SK-N-SH treated with all-trans-retinoic acid at 6 μM for 48 hours (cell line): ENCODE results near the gene PES1.

Experiments used
- ATAC-seq: fragments of 200-7000 bp; cut with Tn5 transposase; 3 replicates; pipeline ENCODE4 v1.9.1; 2020; ENCODE audit warnings: mild to moderate bottlenecking, moderate library complexity
- ARNTL ChIP-seq: fragments of 450-650 bp; formaldehyde crosslinking; IDR thresholded peaks from 2 replicates; pipeline ENCODE4 v1.5.0; 2020; ENCODE audit warnings: low read depth, mild to moderate bottlenecking, moderate library complexity, borderline replicate concordance
- BACH2 ChIP-seq: fragments of 250-450 bp; sonication (Bioruptor Pico); IDR thresholded peaks from 2 replicates; pipeline ENCODE4 v1.9.0; 2021; ENCODE audit warnings: mild to moderate bottlenecking, borderline replicate concordance
- CREB5 ChIP-seq: fragments of 250-450 bp; sonication (Bioruptor Pico); IDR thresholded peaks from 2 replicates; pipeline ENCODE4 v1.5.1; 2020; ENCODE audit warnings: low read depth, mild to moderate bottlenecking, moderate library complexity
- CSDC2 ChIP-seq: fragments of 250-450 bp; sonication (Bioruptor Pico); IDR thresholded peaks from 2 replicates; pipeline ENCODE4 v1.5.0; 2020; ENCODE audit warnings: mild to moderate bottlenecking, moderate library complexity
- ESRRG ChIP-seq: fragments of 250-450 bp; sonication (Bioruptor Pico); IDR thresholded peaks from 2 replicates; pipeline ENCODE4 v1.6.1; 2021; ENCODE audit warnings: mild to moderate bottlenecking
- GLIS3 ChIP-seq: fragments of 250-450 bp; sonication (Bioruptor Pico); IDR thresholded peaks from 2 replicates; pipeline ENCODE4 v1.5.0; 2020; ENCODE audit warnings: mild to moderate bottlenecking, moderate library complexity
- ISL1 ChIP-seq: fragments of 250-450 bp; sonication (Bioruptor Pico); IDR thresholded peaks from 2 replicates; pipeline ENCODE4 v2.1.2; 2022; ENCODE audit warnings: mild to moderate bottlenecking, moderate library complexity
- OSR1 ChIP-seq: fragments of 250-450 bp; sonication (Bioruptor Pico); IDR thresholded peaks from 2 replicates; pipeline ENCODE4 v1.8.0; 2022; ENCODE audit warnings: moderate library complexity, mild to moderate bottlenecking, inconsistent platforms
- PATZ1 ChIP-seq: fragments of 250-450 bp; sonication (Bioruptor Pico); IDR thresholded peaks from 2 replicates; pipeline ENCODE4 v1.8.0; 2020; ENCODE audit warnings: mild to moderate bottlenecking, moderate library complexity, borderline replicate concordance
- PPARA ChIP-seq: fragments of 250-450 bp; sonication (Bioruptor Pico); IDR thresholded peaks from 2 replicates; pipeline ENCODE4 v1.5.0; 2020; ENCODE audit warnings: mild to moderate bottlenecking, borderline replicate concordance
- RARB ChIP-seq: fragments of 250-450 bp; sonication (Bioruptor Pico); IDR thresholded peaks from 2 replicates; pipeline ENCODE4 v1.8.0; 2021; ENCODE audit warnings: mild to moderate bottlenecking, moderate library complexity
- SNAI2 ChIP-seq: fragments of 250-450 bp; sonication (Bioruptor Pico); IDR thresholded peaks from 2 replicates; pipeline ENCODE4 v1.5.0; 2020; ENCODE audit warnings: mild to moderate bottlenecking, moderate library complexity
- TCF4 ChIP-seq: fragments of 250-450 bp; sonication (Bioruptor Pico); IDR thresholded peaks from 2 replicates; pipeline ENCODE4 v1.8.0; 2021; ENCODE audit warnings: mild to moderate bottlenecking, moderate library complexity, borderline replicate concordance
- TOX ChIP-seq: fragments of 250-450 bp; sonication (Bioruptor Pico); IDR thresholded peaks from 2 replicates; pipeline ENCODE4 v1.8.0; 2021; ENCODE audit warnings: mild to moderate bottlenecking, moderate library complexity, borderline replicate concordance
- ZC3H10 ChIP-seq: fragments of 250-450 bp; sonication (Bioruptor Pico); IDR thresholded peaks from 2 replicates; pipeline ENCODE4 v1.5.1; 2021; ENCODE audit warnings: mild to moderate bottlenecking, moderate library complexity
- ZFP3 ChIP-seq: fragments of 250-450 bp; sonication (Bioruptor Pico); IDR thresholded peaks from 2 replicates; pipeline ENCODE4 v1.5.0; 2020; ENCODE audit warnings: mild to moderate bottlenecking, moderate library complexity
- ZFP30 ChIP-seq: fragments of 450-650 bp; formaldehyde crosslinking; IDR thresholded peaks from 2 replicates; pipeline ENCODE4 v1.5.0; 2022; ENCODE audit warnings: mild to moderate bottlenecking, moderate library complexity
- ZNF565 ChIP-seq: fragments of 450-650 bp; formaldehyde crosslinking; conservative IDR thresholded peaks from 2 replicates; pipeline ENCODE4 v1.5.0; 2020; ENCODE audit warnings: low read depth, mild to moderate bottlenecking, moderate library complexity
- ZNF8 ChIP-seq: fragments of 450-650 bp; formaldehyde crosslinking; IDR thresholded peaks from 2 replicates; pipeline ENCODE4 v1.5.0; 2020; ENCODE audit warnings: mild to moderate bottlenecking, moderate library complexity
- TF ChIP-seq, protein P1 (sequence below): fragments of 250-450 bp; sonication (Bioruptor Pico); IDR thresholded peaks from 2 replicates; pipeline ENCODE4 v1.8.0; 2021; ENCODE audit warnings: low read depth, mild to moderate bottlenecking, moderate library complexity, borderline replicate concordance
- TF ChIP-seq, protein P2 (sequence below): fragments of 250-450 bp; sonication (Bioruptor Pico); IDR thresholded peaks from 2 replicates; pipeline ENCODE4 v1.5.1; 2021; ENCODE audit warnings: mild to moderate bottlenecking, moderate library complexity

The PES1 gene

DNA sequence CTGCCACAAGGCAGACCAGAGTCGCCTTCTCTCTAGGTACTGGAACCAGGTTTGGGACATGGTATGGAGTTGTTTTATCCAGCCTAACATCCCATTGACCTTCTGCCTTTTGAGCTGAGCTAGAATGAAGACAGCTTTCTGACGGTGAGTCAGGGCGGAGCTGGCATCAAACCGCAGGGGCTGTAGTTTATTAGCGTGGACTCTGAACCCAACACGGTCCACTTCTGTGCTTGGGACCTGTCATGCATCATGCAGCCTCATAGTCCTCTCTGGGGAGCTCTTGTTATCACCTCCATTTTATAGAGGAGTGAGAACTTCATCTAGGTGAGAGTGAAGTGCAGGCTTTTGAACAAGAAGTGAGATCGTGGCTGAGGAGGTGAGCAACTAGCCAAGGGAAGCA is 25.6 kb downstream of the PES1 start (continued):
- TF ChIP-seq PATZ1 (no peak), ZFP3 (CRISPR knock-in tag) (no peak), CSDC2 (CRISPR knock-in tag) (no peak), PPARA (no peak), GLIS3 (CRISPR knock-in tag) (no peak)

DNA sequence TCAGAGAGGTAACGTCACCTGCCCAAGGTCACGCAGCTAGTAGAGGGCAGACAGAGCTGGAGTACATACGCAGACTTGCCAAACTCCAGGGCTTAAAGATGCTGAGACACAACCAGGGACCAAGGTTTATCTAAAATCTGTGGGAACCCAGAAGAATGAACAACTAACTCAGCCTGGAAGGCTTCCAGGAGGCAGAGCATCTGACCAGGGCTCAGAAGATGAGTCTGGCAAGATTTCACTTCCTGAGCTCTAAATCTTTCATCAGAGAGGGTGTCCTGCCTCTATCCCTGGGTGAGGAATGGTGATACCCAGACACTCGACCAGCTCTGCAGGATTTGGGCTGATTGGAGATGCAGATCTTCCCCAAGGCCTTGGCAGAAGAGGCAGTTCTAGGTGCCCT is 26.4 kb downstream of the PES1 start:
- TF ChIP-seq PPARA = no peak
- TF ChIP-seq GLIS3 (CRISPR knock-in tag) = no peak
- TF ChIP-seq ZC3H10 = no peak
- TF ChIP-seq RARB = no peak
- TF ChIP-seq TCF4 (CRISPR knock-in tag) = no peak
- no peak for TF ChIP-seq ZFP30 (CRISPR knock-in tag)
- no peak for TF ChIP-seq ISL1 (CRISPR knock-in tag)
- TF ChIP-seq ARNTL (CRISPR knock-in tag) = no peak
- no peak for TF ChIP-seq ZNF565 (CRISPR knock-in tag)
- no peak for TF ChIP-seq BACH2
- no peak for ATAC-seq

DNA sequence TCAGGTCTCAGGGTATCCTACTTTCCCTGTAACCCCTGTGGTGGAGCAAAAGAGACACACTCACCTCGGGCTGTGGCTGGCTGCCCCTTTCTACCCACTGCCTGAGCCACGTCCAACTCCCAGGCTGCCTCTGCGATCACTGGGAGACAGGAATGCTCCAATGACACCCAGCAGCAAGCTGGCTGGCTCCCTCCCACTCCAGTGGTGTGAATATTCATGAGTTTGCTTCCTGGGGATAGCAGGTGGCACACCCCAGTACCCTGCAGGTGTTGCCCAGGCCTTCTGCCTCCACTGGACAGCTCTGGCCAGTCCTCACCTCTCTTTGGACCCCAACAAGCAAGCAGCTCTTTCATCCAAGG is 27.0 kb downstream of the PES1 start:
- no peak for TF ChIP-seq OSR1 (CRISPR knock-in tag)
- no peak for TF ChIP-seq GLIS3 (CRISPR knock-in tag)
- no peak for TF ChIP-seq PATZ1
- TF ChIP-seq ESRRG (CRISPR knock-in tag) = no peak
- no peak for TF ChIP-seq ARNTL (CRISPR knock-in tag)
- no peak for TF ChIP-seq BACH2
- TF ChIP-seq, protein P1, sequence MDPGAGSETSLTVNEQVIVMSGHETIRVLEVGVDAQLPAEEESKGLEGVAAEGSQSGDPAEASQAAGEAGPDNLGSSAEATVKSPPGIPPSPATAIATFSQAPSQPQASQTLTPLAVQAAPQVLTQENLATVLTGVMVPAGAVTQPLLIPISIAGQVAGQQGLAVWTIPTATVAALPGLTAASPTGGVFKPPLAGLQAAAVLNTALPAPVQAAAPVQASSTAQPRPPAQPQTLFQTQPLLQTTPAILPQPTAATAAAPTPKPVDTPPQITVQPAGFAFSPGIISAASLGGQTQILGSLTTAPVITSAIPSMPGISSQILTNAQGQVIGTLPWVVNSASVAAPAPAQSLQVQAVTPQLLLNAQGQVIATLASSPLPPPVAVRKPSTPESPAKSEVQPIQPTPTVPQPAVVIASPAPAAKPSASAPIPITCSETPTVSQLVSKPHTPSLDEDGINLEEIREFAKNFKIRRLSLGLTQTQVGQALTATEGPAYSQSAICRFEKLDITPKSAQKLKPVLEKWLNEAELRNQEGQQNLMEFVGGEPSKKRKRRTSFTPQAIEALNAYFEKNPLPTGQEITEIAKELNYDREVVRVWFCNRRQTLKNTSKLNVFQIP (CRISPR knock-in tag) = no peak
- TF ChIP-seq ZNF565 (CRISPR knock-in tag) = no peak
- TF ChIP-seq TOX = no peak
- no peak for TF ChIP-seq ZNF8 (CRISPR knock-in tag)
- no peak for ATAC-seq

- ATAC-seq = no peak
Observed at GRCh38 chr22:30564045-30564760, 27.5 kb downstream of the PES1 start.

More at GRCh38 chr22:30564045-30564760, 27.5 kb downstream of the PES1 start:
- TF ChIP-seq ARNTL (CRISPR knock-in tag) = no peak
- TF ChIP-seq SNAI2 (CRISPR knock-in tag) = no peak
- no peak for TF ChIP-seq ESRRG (CRISPR knock-in tag)
- no peak for TF ChIP-seq CREB5 (CRISPR knock-in tag)
- TF ChIP-seq PATZ1 = no peak
- TF ChIP-seq TCF4 (CRISPR knock-in tag) = no peak
- no peak for TF ChIP-seq CSDC2 (CRISPR knock-in tag)
- TF ChIP-seq, protein P1 (CRISPR knock-in tag) = no peak
- no peak for TF ChIP-seq ZNF8 (CRISPR knock-in tag)
- TF ChIP-seq RARB = no peak
- TF ChIP-seq OSR1 (CRISPR knock-in tag) = no peak
- no peak for TF ChIP-seq PPARA
- TF ChIP-seq, protein P2, sequence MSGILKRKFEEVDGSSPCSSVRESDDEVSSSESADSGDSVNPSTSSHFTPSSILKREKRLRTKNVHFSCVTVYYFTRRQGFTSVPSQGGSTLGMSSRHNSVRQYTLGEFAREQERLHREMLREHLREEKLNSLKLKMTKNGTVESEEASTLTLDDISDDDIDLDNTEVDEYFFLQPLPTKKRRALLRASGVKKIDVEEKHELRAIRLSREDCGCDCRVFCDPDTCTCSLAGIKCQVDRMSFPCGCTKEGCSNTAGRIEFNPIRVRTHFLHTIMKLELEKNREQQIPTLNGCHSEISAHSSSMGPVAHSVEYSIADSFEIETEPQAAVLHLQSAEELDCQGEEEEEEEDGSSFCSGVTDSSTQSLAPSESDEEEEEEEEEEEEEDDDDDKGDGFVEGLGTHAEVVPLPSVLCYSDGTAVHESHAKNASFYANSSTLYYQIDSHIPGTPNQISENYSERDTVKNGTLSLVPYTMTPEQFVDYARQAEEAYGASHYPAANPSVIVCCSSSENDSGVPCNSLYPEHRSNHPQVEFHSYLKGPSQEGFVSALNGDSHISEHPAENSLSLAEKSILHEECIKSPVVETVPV (CRISPR knock-in tag) = no peak
- no peak for TF ChIP-seq ISL1 (CRISPR knock-in tag)
